HL-60 (cell line): ENCODE results near the gene GKN2.

Experiments used
- DNase-seq, 2 experiments: peaks; one replicate each; pipeline ENCODE4 v3.0.0-alpha.2; 2010 to 2020; ENCODE audit warnings: low read depth in 1 of 2, low spot score in 1 of 2
- H3K27ac ChIP-seq: fragments of 250-450 bp; sonication (Bioruptor Pico); replicated peaks from 2 replicates; pipeline ENCODE4 v1.5.1; 2020; ENCODE audit warnings: mild to moderate bottlenecking, moderate library complexity
- H3K27me3 ChIP-seq: fragments of 250-450 bp; sonication (Bioruptor Pico); 2 replicates; pipeline ENCODE4 v1.5.1; 2021; ENCODE audit warnings: mild to moderate bottlenecking, moderate library complexity; ENCODE audit not compliant: insufficient read depth, poor library complexity, severe bottlenecking
- H3K4me3 ChIP-seq: replicated peaks from 2 replicates; pipeline ENCODE4 v1.5.1; 2011; ENCODE audit warnings: mild to moderate bottlenecking, control low read depth, low read length; ENCODE audit not compliant: insufficient read depth
- CTCF ChIP-seq: IDR thresholded peaks from one replicate; pipeline ENCODE4 v1.5.1; 2011; ENCODE audit warnings: low read length, control low read depth, inconsistent platforms; ENCODE audit not compliant: insufficient read depth
- GABPA ChIP-seq: IDR thresholded peaks from 2 replicates; pipeline ENCODE4 v1.6.1; 2012; ENCODE audit warnings: low read depth
- POLR2AphosphoS5 ChIP-seq: IDR thresholded peaks from 2 replicates; pipeline ENCODE4 v1.6.1; 2012; ENCODE audit warnings: low read depth
- REST ChIP-seq: IDR thresholded peaks from 2 replicates; pipeline ENCODE4 v1.6.1; 2012; ENCODE audit warnings: low read depth; ENCODE audit not compliant: insufficient replicate concordance
- SPI1 ChIP-seq: IDR thresholded peaks from 2 replicates; pipeline ENCODE4 v1.6.1; 2012; ENCODE audit warnings: low read depth, mild to moderate bottlenecking, borderline replicate concordance

GKN2 gene

DNA sequence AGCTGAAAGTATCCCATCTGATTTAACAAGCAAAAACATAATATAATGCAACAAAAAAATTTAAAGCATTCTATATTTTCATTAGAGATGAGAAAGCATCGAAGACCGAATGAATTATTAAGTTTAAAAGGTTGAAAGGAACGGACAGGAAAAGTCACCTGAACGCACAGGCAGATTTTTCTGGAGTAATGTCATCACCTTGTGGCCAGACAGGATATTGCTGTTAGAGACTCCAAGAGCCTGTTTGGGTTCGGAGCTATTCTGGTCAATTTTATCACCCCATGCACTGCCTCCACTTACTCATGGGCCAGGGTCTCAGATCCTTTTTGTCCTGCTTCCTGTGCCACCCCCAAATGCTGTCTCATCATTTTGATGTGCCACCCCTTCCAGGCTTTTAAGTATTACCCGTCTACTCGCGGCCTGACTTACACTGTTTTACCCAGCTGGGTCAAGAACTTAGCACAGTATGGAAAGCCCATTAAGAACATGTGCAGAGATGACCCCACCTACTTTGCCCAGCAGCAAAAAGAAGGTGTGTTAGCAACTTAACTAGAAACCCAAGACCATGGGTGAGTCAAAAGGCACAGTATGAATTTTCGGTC, 27.3 kb downstream of the GKN2 start:
- H3K4me3 ChIP-seq: no peak overlapping the region
- TF ChIP-seq POLR2AphosphoS5: no peak
- TF ChIP-seq SPI1: no peak
- TF ChIP-seq REST: no peak
- peak; percentile 98 for TF ChIP-seq CTCF
- no peak overlapping the region for H3K27ac ChIP-seq
- DNase-seq: peak in 1 of 2 experiments; percentile 42
- H3K27me3 ChIP-seq: no peaks in the 10 kb centered on the region

- TF ChIP-seq CTCF (no peak), POLR2AphosphoS5 (no peak), REST (no peak)
- Histone ChIP-seq H3K27ac (no peak overlapping the region), H3K4me3 (no peak overlapping the region), H3K27me3 (no peaks in the 10 kb centered on the region)
- DNase-seq: no peak
Observed at GRCh38 chr2:68921646-68922045, 31.0 kb downstream of the GKN2 start.

- no peak overlapping the region for H3K4me3 ChIP-seq
- TF ChIP-seq REST: no peak
- no peak for TF ChIP-seq SPI1
- TF ChIP-seq CTCF: no peak
- TF ChIP-seq GABPA: no peak
- H3K27me3 ChIP-seq: no peaks in the 10 kb centered on the region
- no peak for DNase-seq
- H3K27ac ChIP-seq: no peak overlapping the region
Observed at GRCh38 chr2:68920481-68921170, 32.1 kb downstream of the GKN2 start.
